ENCODE results near the gene TCEAL2.

GRCh38 chrX:102154900-102155805, 29.7 kb downstream of the TCEAL2 start:
- TF ChIP-seq CTCF (IDR thresholded peaks at IDR 0.05 in 4 of 5, conservative IDR thresholded peaks at IDR 0.05 in 1 of 5) (no peak), POLR2A (IDR thresholded peaks at IDR 0.05) (no peak)
